Peyer's patch (tissue), 4 donors: ENCODE measurements around the gene OR2S2. TPM values are rescaled to one million over a fixed set of nuclear protein-coding genes. Genes with fewer than 3 reads are reported as not detected.
"Not testable (repeated sequence)": the region's sequence is repeated elsewhere in the genome, so short reads cannot be mapped to it uniquely, and the experiment has no call there.

Experiments used
- DNase-seq, 3 donors: peaks; one replicate each; pipeline ENCODE4 v3.0.0-alpha.2; 2017 to 2019
- H3K27ac ChIP-seq, 4 donors: fragments of 200-600 bp; sonication (generic); one replicate each; pipeline ENCODE4 v1.5.1; 2016 to 2019
- H3K27me3 ChIP-seq, 2 donors: fragments of 200-600 bp; sonication (generic); one replicate each; pipeline ENCODE4 v1.5.1; 2019
- H3K36me3 ChIP-seq, 3 donors: fragments of 200-600 bp; sonication (generic); one replicate each; pipeline ENCODE4 v1.5.1; 2016 to 2019
- H3K4me1 ChIP-seq, 4 donors: fragments of 200-600 bp; sonication (generic); one replicate each; pipeline ENCODE4 v1.5.1; 2016 to 2019
- H3K4me3 ChIP-seq, 4 donors: fragments of 200-600 bp; sonication (generic); 1 replicate in 3 of 4; 2 replicates in 1 of 4; pipeline ENCODE4 v1.5.1; 2016 to 2019; ENCODE audit warnings: mild to moderate bottlenecking in 1 of 4
- H3K9me3 ChIP-seq, 4 donors: fragments of 200-600 bp; sonication (generic); one replicate each; pipeline ENCODE4 v1.5.1; 2016 to 2019; ENCODE audit warnings: mild to moderate bottlenecking in 1 of 4
- CTCF ChIP-seq, 6 experiments: fragments of 450-650 bp in 4 of 6; fragments of 200-600 bp in 2 of 6; sonication (generic) in 1 of 6; IDR thresholded peaks; one replicate each; pipeline ENCODE4 v1.5.1; 2017 to 2019; ENCODE audit warnings: antibody characterized with exemption in 6 of 6, mild to moderate bottlenecking in 3 of 6, moderate library complexity in 1 of 6
- POLR2A ChIP-seq, 2 donors: fragments of 450-650 bp; IDR thresholded peaks; one replicate each; pipeline ENCODE4 v1.5.1; 2017; ENCODE audit warnings: antibody characterized with exemption in 2 of 2, mild to moderate bottlenecking in 2 of 2, moderate library complexity in 2 of 2
- total RNA-seq, 4 donors: library from RNA; depleted of rRNA; stranded (reverse); fragments of >200 nt; gene quantifications; one replicate each; pipeline ENCODE4 v1.1.0, GENCODE V29; 2016

The OR2S2 gene
- total RNA-seq, 4 donors from 2014 or later, result not detected

DNA sequence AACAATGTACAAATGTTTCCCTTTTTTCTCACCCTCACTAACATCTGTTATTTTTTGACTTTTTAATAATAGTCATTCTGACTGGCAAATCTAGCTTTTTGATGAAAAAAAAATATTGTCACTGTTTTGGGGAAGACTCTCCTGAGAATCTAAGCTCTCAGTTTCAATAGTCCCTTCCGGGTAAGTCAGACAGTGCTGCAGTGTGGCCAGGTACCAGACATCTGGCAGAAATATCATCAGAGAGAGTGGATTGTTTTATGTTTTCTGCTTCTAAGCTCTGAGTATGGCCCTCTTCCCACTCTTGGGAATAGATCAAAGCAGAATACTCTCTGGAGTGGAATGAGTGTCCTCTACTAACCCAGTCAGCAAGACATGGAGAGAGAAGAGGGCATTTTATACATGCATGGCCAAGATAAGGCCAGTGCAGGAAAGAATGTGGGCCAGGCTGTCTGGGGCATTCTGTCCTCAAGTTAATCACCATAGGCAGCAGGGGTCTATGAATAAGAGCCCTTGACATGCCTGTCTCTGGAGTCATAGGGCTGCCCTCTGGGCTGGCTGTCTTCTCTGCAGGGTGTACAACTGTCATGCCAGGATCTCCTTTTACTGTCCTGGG lies 38.5 kb upstream of the OR2S2 start:
- Histone ChIP-seq H3K9me3 (peaks cover 0 to 8% (median 2%) of the 10 kb centered on the region in 4 donors), H3K4me3 (no peak overlapping the region), H3K27me3 (no peaks in the 10 kb centered on the region), H3K36me3 (no peaks in the 10 kb centered on the region), H3K4me1 (no peaks in the 10 kb centered on the region), H3K27ac (no peak overlapping the region)
- TF ChIP-seq POLR2A (IDR thresholded peaks at IDR 0.05) (no peak), CTCF (IDR thresholded peaks at IDR 0.05) (no peak)
- DNase-seq, result no peak

- H3K27ac ChIP-seq, result no peak overlapping the region
- TF ChIP-seq POLR2A (IDR thresholded peaks at IDR 0.05), result no peak
- TF ChIP-seq CTCF (IDR thresholded peaks at IDR 0.05), result no peak
- no peaks in the 10 kb centered on the region for H3K4me1 ChIP-seq
- no peaks in the 10 kb centered on the region for H3K36me3 ChIP-seq
- no peak overlapping the region for H3K4me3 ChIP-seq
- no peaks in the 10 kb centered on the region for H3K27me3 ChIP-seq
- no peak for DNase-seq
- peaks cover 0 to 8% (median 2%) of the 10 kb centered on the region in 4 donors for H3K9me3 ChIP-seq
Measured at GRCh38 chr9:35994959-35995358, 37.0 kb upstream of the OR2S2 start.

DNA sequence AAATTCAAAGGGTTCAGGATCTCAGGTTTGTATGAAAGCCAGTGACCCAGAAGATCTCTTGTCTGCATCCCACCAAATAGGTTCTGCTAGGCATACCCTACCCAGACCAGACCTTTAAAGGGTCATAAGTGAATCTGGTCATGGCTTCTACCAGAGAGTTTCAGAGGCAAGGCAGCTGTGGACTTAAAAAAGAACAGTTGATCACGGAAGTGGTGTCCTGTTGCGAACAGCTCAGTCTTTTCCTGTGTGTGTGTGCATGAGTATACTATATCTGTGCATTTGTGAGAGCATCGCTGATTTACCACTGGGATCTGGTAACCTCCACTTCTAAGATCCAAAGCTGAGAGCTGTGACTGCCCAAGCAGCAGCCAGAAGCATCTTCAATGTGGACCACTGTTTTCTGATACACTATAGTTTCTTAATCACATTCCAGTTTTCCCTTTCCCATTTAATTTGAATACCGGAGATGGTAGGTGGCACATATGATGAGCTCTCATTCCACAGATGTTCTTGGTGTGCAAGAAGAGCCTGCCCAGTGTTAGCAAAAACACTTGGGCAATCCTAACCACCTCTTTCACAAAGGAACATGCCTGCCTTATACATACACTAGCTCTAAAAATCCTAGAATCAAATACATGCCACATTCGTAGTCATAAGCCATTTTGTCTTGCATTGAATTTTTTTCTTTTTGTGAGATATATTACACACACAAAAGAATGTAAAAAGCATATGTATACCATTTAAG lies 36.2 kb upstream of the OR2S2 start:
- H3K9me3 ChIP-seq, result peaks cover 0 to 8% (median 2%) of the 10 kb centered on the region in 4 donors
- TF ChIP-seq POLR2A (IDR thresholded peaks at IDR 0.05) (no peak), CTCF (IDR thresholded peaks at IDR 0.05) (no peak)
- no peaks in the 10 kb centered on the region for H3K4me1 ChIP-seq
- no peak overlapping the region for H3K27ac ChIP-seq
- no peak for DNase-seq
- H3K36me3 ChIP-seq, result no peaks in the 10 kb centered on the region
- H3K27me3 ChIP-seq, result no peaks in the 10 kb centered on the region
- no peak overlapping the region for H3K4me3 ChIP-seq

- DNase-seq, H3K4me1 ChIP-seq, H3K27ac ChIP-seq: not testable (repeated sequence)
Measured at GRCh38 chr9:35993136-35993535, 35.2 kb upstream of the OR2S2 start.

GRCh38 chr9:35990155-35990554 lies 32.2 kb upstream of the OR2S2 start:
- H3K4me3 ChIP-seq, result no peak overlapping the region
- DNase-seq, result no peak
- no peak overlapping the region for H3K27ac ChIP-seq
- no peaks in the 10 kb centered on the region for H3K27me3 ChIP-seq
- no peaks in the 10 kb centered on the region for H3K9me3 ChIP-seq
- H3K4me1 ChIP-seq, result no peaks in the 10 kb centered on the region
- no peak for TF ChIP-seq CTCF (IDR thresholded peaks at IDR 0.05)
- no peak for TF ChIP-seq POLR2A (IDR thresholded peaks at IDR 0.05)
- H3K36me3 ChIP-seq, result no peaks in the 10 kb centered on the region

More at GRCh38 chr9:35993136-35993535, 35.2 kb upstream of the OR2S2 start:
- not testable (repeated sequence) for H3K36me3 ChIP-seq, H3K27me3 ChIP-seq, H3K4me3 ChIP-seq, H3K9me3 ChIP-seq

GRCh38 chr9:35984021-35984420 lies 26.1 kb upstream of the OR2S2 start:
- TF ChIP-seq CTCF (IDR thresholded peaks at IDR 0.05), result no peak
- no peak for DNase-seq
- no peak overlapping the region for H3K4me3 ChIP-seq

More at GRCh38 chr9:35984021-35984420, 26.1 kb upstream of the OR2S2 start:
- no peaks in the 10 kb centered on the region for H3K9me3 ChIP-seq
- no peaks in the 10 kb centered on the region for H3K36me3 ChIP-seq
- H3K27ac ChIP-seq, result no peak overlapping the region
- H3K27me3 ChIP-seq, result no peaks in the 10 kb centered on the region
- no peaks in the 10 kb centered on the region for H3K4me1 ChIP-seq
